ENCODE measurements around the gene PXYLP1.

PXYLP1 gene

DNA sequence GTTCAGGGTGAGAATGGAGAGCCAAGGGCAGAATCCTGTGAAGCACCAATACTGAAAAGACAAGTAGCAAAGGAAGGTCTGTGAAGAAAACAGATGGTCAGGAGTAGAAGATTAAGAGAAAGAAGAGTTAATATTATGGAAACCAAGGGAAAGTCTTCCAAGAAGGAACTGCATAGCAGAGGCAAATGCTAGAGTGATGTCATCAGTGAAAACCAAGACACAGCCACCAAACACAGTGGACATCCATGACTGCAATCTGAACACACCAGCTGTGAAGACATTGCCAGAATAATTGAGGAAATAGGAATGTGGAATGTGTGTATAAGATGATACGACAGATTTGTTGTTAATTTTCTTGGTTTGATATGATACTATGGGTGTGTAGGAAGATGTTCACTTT, 109.9 kb downstream of the PXYLP1 start:
- in situ Hi-C loops (cut with MboI; ENCODE audit: low sequenced_read_pairs), result no loop called here
- Histone ChIP-seq H3K4me3 (no peak overlapping the region), H3K4me1 (no peaks in the 10 kb centered on the region), H3K36me3 (replicated peaks) (no peaks in the 10 kb centered on the region), H3K27me3 (ENCODE audit: low read depth) (no peaks in the 10 kb centered on the region), H3K9me3 (peaks cover 2% of the 10 kb centered on the region; the same call in 1 of the 2 replicates)
- no peak for DNase-seq (ENCODE audit: low spot score in 2 of 2)

DNA sequence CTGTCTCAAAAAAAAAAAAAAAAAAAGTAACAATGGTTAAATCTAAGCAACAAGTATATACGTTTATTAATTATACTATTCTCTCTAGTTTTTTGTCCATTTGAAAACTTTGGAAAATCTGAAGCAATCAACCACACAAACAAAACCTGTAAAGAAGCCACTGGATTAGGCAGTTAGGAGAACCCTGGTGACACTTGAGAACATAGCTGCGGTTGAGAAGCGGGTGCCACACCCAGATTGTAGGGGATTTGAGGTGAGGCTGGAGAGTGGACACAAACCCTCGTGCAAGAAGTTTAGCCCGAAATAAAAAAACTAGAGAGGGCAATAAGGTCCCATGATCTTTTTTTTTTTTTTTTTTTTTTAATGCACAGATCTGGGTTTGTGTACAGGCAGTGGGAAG, 110.8 kb downstream of the PXYLP1 start:
- Histone ChIP-seq H3K27me3 (ENCODE audit: low read depth) (no peaks in the 10 kb centered on the region), H3K4me1 (no peaks in the 10 kb centered on the region), H3K36me3 (replicated peaks) (no peaks in the 10 kb centered on the region), H3K9me3 (peaks cover 2% of the 10 kb centered on the region; the same call in 1 of the 2 replicates), H3K4me3 (no peak overlapping the region)
- no peak for DNase-seq (ENCODE audit: low spot score in 2 of 2)
- in situ Hi-C loops (cut with MboI; ENCODE audit: low sequenced_read_pairs), result no loop called here

DNA sequence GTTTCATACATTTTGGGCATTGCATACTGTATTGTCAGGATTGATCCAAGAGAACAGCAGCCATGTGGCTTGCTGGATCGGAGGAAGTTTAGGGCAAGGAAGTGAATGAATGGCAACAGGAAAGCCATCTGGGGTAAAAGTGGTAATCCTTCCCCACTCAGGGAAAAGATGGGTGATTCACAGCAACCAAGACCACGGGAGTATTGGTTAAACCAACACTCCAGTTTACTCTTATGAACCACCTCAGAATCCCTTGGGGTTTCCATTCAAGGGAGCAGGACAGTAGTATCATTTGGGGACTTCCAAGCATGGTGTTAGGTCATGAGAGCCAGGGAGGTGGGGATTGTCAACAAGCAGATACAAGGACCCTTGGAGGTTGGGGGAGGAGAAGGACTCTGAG, 111.5 kb downstream of the PXYLP1 start:
- Histone ChIP-seq H3K4me3 (no peak overlapping the region), H3K9me3 (peaks cover 2% of the 10 kb centered on the region; the same call in 1 of the 2 replicates), H3K36me3 (replicated peaks) (no peaks in the 10 kb centered on the region), H3K27me3 (ENCODE audit: low read depth) (no peaks in the 10 kb centered on the region), H3K4me1 (no peaks in the 10 kb centered on the region)
- no peak for DNase-seq (ENCODE audit: low spot score in 2 of 2)
- in situ Hi-C loops (cut with MboI; ENCODE audit: low sequenced_read_pairs), result no loop called here

DNA sequence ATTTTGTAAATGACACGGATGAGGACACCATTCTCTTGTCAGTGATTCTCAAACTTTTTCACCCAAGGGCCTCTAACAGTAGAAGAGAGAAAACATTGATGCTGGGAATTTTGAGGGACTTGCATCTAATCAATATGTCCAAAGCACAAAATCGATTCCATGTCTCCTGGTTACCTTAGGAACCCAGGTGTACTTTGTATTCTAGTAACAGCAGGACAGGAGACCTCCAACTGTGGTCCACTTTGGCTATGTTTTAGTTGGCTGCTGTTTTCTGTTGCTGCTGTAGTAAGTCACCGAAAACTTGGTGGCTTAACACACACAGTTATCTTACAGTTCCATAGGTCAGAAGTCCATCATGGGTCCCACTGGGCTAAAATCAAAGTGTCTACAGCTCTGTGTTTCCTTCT, 112.2 kb downstream of the PXYLP1 start:
- Histone ChIP-seq H3K36me3 (replicated peaks) (no peaks in the 10 kb centered on the region), H3K4me3 (no peak overlapping the region), H3K27me3 (ENCODE audit: low read depth) (no peaks in the 10 kb centered on the region), H3K4me1 (no peaks in the 10 kb centered on the region), H3K9me3 (no peaks in the 10 kb centered on the region)
- DNase-seq (ENCODE audit: low spot score in 2 of 2), result no peak
- in situ Hi-C loops (cut with MboI; ENCODE audit: low sequenced_read_pairs), result no loop called here
